HG03432 (cell line): ENCODE measurements around the gene KRI1.
"Not testable (repeated sequence)": the region's sequence is repeated elsewhere in the genome, so short reads cannot be mapped to it uniquely, and the experiment has no call there.

Experiments
- ATAC-seq: cut with Tn5 transposase; IDR thresholded peaks from one replicate; pipeline ENCODE4 v1.9.1; 2021; ENCODE audit warnings: mild to moderate bottlenecking, moderate library complexity; ENCODE audit not compliant: unreplicated experiment

KRI1 gene

GRCh38 chr19:10575011-10575716 lies 9.4 kb upstream of the KRI1 start:
- ATAC-seq = no peak

GRCh38 chr19:10574462-10574861 lies 8.7 kb upstream of the KRI1 start:
- ATAC-seq = no peak

- ATAC-seq = not testable (repeated sequence)
Measured at GRCh38 chr19:10573793-10574192, 8.0 kb upstream of the KRI1 start.

GRCh38 chr19:10568826-10569651 lies 3.2 kb upstream of the KRI1 start, which contains the start of gene CDKN2D:
TSS of gene CDKN2D (minus strand) at chr19:10568979. CDS start at chr19:10568653, 326 bp downstream.
- peak; percentile 70 for ATAC-seq

GRCh38 chr19:10568062-10568825 lies 2.4 kb upstream of the KRI1 start:
- ATAC-seq = peak; percentile 9

GRCh38 chr19:10567656-10568055 lies 1.8 kb upstream of the KRI1 start:
- ATAC-seq = no peak

- ATAC-seq = no peak
Measured at GRCh38 chr19:10566658-10567410, 1.0 kb upstream of the KRI1 start.

- ATAC-seq = no peak
Measured at GRCh38 chr19:10566408-10566657, 523 bp upstream of the KRI1 start.

GRCh38 chr19:10565028-10565566 lies 713 bp downstream of the KRI1 start:
- no peak for ATAC-seq

GRCh38 chr19:10562609-10563008 lies 3.2 kb downstream of the KRI1 start:
- ATAC-seq = no peak

GRCh38 chr19:10560154-10560553 lies 5.7 kb downstream of the KRI1 start:
- ATAC-seq = no peak

- ATAC-seq = no peak
Measured at GRCh38 chr19:10557603-10558197, 8.1 kb downstream of the KRI1 start.

GRCh38 chr19:10555610-10555973 lies 10.2 kb downstream of the KRI1 start:
- ATAC-seq = no peak

- no peak for ATAC-seq
Measured at GRCh38 chr19:10554760-10555609, 10.8 kb downstream of the KRI1 start.

- ATAC-seq = peak; percentile 52
Measured at GRCh38 chr19:10553943-10554381, 11.8 kb downstream of the KRI1 start.

GRCh38 chr19:10553087-10553667 lies 12.6 kb downstream of the KRI1 start:
- no peak for ATAC-seq

GRCh38 chr19:10552510-10553053 lies 13.2 kb downstream of the KRI1 start:
- no peak for ATAC-seq

- ATAC-seq = no peak
Measured at GRCh38 chr19:10551698-10552301, 14.0 kb downstream of the KRI1 start.
